ENCODE data around the gene SAMD4A.

The SAMD4A gene

DNA sequence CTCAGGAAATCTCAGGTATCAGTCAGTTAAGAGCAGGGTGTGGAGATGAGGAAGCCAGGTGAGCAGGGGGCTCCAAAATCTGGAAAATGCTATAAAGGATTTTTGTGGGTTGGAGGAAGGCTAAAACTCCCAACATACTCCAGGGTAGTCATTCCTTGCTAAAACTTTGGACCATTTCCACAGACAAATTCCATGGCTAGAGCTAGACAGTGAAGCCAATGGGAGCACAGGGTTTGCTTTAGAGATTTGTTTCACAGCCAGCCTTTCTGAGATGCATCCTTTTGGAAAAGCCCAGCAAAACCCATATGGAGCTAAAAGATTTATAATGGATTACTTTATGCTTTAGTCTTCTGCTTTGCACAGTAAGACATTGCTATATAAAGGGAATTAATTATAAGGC is 146.5 kb downstream of the SAMD4A start:
- Mint-ChIP-seq H3K9me3 (peaks cover 6% of the 10 kb centered on the region), H3K27me3 (ENCODE audit: low read depth) (peaks cover 22% of the 10 kb centered on the region), H3K36me3 (ENCODE audit: low read depth) (peaks cover 2% of the 10 kb centered on the region), H3K4me3 (no peak overlapping the region), H3K4me1 (ENCODE audit: low read depth) (peaks cover 13% of the 10 kb centered on the region), H3K27ac (no peak overlapping the region)
- no peak for DNase-seq (ENCODE audit: low spot score)

DNA sequence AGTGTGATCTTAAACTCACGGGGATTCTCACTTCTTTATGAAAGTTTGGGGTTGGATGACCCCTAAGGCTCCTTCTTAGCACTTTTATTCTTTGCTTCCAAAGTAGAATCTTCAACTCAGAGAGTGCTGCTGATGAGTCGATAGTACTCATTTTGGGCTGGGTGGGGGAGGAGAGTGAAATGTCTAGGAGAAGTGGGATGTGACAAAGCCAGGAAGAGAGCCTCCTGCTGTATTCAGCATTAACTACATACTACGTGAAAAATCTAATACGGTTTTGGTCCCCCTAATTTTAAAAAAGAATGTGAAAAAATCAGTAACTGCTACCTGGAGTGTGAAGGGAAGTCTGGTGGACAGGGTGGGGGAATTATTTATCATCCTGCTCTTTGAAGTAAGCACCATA is 148.3 kb downstream of the SAMD4A start:
- Mint-ChIP-seq H3K9me3 (peaks cover 6% of the 10 kb centered on the region), H3K4me1 (ENCODE audit: low read depth) (peaks cover 15% of the 10 kb centered on the region), H3K27ac (no peak overlapping the region), H3K36me3 (ENCODE audit: low read depth) (peaks cover 2% of the 10 kb centered on the region), H3K27me3 (ENCODE audit: low read depth) (peaks cover 25% of the 10 kb centered on the region), H3K4me3 (no peak overlapping the region)
- DNase-seq (ENCODE audit: low spot score) = no peak

DNA sequence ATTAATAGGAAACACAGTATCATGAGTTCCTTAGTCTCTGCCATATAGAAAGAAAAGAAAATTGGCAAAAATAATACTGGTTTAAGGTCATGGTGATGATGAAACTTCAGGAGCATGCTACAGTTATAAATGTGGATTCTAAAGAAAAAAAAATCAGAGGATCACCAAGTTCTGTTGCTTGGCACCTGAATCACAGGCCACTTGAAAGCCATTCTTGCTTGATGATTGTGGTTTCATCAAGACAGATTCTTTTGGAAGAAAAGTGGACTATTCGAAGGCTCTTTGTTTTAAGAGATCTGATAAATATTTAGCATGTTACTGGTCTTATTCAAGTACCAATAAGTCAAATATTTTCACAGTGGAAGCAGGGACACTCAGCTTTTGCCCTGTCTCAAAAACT is 148.9 kb downstream of the SAMD4A start:
- Mint-ChIP-seq H3K9me3 (peaks cover 6% of the 10 kb centered on the region), H3K4me3 (no peak overlapping the region), H3K27ac (no peak overlapping the region), H3K4me1 (ENCODE audit: low read depth) (peaks cover 17% of the 10 kb centered on the region), H3K36me3 (ENCODE audit: low read depth) (peaks cover 2% of the 10 kb centered on the region), H3K27me3 (ENCODE audit: low read depth) (peaks cover 26% of the 10 kb centered on the region)
- no peak for DNase-seq (ENCODE audit: low spot score)

DNA sequence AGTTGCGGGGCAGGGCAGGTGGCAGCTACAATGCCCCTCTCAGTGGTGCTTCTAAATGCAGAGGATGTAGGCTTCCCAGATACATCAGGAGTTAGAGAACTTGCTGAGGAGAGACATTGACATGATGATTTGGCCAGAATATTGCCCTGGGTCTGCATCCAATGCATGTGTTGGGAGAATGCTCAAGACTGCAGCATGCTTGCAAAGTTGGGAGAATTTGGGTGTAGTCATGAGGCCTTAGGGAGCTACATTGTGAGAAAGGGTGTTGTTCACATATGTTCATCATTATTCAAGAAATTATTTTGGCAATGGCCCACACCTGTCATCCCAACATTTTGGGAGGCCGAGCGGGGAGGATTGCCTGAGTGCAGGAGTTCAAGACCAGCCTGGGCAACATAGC is 149.9 kb downstream of the SAMD4A start:
- Mint-ChIP-seq H3K36me3 (ENCODE audit: low read depth) (no peaks in the 10 kb centered on the region), H3K9me3 (no peaks in the 10 kb centered on the region), H3K4me3 (no peak overlapping the region), H3K4me1 (ENCODE audit: low read depth) (peaks cover 15% of the 10 kb centered on the region), H3K27me3 (ENCODE audit: low read depth) (peaks cover 32% of the 10 kb centered on the region), H3K27ac (no peak overlapping the region)
- no peak for DNase-seq (ENCODE audit: low spot score)

DNA sequence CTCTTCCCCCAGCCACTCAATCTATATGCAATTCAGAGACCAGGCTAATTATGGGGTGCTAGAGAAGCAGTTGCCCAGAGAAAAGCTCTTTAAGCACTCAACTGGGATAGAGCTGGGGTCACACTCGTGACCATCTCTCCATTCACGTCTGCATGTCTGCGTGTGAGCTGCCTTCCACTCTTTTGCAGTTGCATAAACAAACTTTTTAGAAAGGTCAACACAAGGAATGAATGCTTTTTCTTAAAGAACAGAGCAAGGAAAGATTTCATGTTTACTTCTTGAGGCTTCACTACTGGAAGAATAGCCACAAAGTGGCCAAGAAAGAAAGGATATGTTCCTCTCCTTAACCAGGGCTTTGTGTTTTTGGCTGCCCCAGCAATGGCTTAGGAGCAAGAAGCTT is 151.1 kb downstream of the SAMD4A start:
- Mint-ChIP-seq H3K27me3 (ENCODE audit: low read depth) (peaks cover 36% of the 10 kb centered on the region), H3K4me1 (ENCODE audit: low read depth) (peaks cover 16% of the 10 kb centered on the region), H3K36me3 (ENCODE audit: low read depth) (no peaks in the 10 kb centered on the region), H3K4me3 (no peak overlapping the region), H3K9me3 (no peaks in the 10 kb centered on the region), H3K27ac (no peak overlapping the region)
- no peak for DNase-seq (ENCODE audit: low spot score)

DNA sequence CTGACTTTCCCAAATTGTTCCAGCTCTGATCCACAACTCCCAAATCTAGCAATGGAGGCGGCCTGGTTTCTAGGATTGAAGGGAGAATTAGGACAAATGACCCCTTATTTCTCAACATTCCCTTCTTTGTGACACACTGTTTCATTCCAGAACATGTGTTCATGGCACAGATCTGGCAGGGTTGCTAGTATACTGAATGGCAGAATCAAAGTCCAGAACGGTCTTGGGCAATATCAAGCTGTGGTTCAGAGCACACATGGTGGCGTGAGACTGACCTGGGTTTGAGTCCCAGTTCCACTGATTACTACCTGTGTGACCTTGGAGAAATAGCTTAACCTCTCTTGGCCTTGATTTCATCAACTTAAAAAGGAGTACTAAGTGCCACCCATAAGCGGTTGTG is 152.5 kb downstream of the SAMD4A start:
- Mint-ChIP-seq H3K36me3 (ENCODE audit: low read depth) (no peaks in the 10 kb centered on the region), H3K9me3 (no peaks in the 10 kb centered on the region), H3K27ac (no peak overlapping the region), H3K4me3 (no peak overlapping the region), H3K27me3 (ENCODE audit: low read depth) (peaks cover 36% of the 10 kb centered on the region), H3K4me1 (ENCODE audit: low read depth) (peaks cover 16% of the 10 kb centered on the region)
- no peak for DNase-seq (ENCODE audit: low spot score)

DNA sequence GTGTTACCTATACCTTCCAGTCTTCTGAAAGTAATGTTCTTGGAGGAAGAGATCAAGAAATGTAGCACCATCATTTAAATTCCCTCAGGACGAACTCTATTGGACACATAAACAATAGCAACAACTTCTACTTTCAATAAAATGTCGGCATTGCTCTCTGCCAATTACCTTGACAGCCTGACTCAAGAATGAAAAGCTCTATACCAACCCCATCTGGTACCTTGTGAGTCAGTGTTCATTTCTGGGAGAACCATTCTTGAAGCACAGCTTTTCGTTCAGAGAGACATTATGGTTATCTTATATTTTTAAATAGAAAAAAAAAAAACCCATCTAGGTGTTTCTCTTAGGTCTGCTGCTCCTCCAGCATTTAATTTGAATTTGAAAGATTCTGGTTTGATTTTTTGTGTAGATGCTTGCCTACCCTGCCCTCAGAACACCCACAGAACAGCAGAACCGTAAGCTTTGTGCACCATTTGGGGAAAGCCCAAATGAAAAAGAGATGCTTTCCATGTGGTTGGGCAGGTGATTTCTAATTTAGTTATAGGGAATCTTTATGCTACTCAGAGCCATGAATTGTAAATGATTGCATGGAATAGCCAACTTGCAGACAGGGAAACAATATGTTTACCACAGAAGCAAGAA is 156.0 kb downstream of the SAMD4A start:
- no peaks in the 10 kb centered on the region for H3K9me3 Mint-ChIP-seq
- H3K27me3 Mint-ChIP-seq (ENCODE audit: low read depth) = peaks cover 28% of the 10 kb centered on the region
- DNase-seq (ENCODE audit: low spot score) = no peak
- no peaks in the 10 kb centered on the region for H3K36me3 Mint-ChIP-seq (ENCODE audit: low read depth)
- H3K4me1 Mint-ChIP-seq (ENCODE audit: low read depth) = peaks cover 16% of the 10 kb centered on the region
- no peak overlapping the region for H3K27ac Mint-ChIP-seq
- H3K4me3 Mint-ChIP-seq = no peak overlapping the region

DNA sequence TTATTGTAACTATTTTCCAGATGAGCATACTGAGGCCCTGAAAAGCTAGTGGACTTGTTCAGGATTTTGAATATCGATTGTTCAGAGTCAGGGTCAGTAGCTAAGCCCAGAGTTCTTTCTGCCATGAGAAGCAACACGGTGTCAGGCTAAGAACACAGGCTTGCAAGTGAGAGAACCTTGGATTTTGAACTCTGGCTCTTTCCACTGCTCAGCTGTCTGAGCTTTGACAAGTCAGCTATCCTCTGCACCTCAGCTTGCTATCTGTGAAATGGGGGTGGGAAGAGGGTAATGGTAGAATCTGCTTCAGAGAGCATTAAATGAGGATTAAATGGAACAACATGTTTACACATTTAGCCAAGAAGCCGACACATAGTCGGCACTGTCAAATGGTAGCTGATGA is 157.2 kb downstream of the SAMD4A start:
- H3K36me3 Mint-ChIP-seq (ENCODE audit: low read depth) = no peaks in the 10 kb centered on the region
- H3K4me1 Mint-ChIP-seq (ENCODE audit: low read depth) = peaks cover 22% of the 10 kb centered on the region
- no peak overlapping the region for H3K27ac Mint-ChIP-seq
- H3K27me3 Mint-ChIP-seq (ENCODE audit: low read depth) = peaks cover 24% of the 10 kb centered on the region
- H3K9me3 Mint-ChIP-seq = no peaks in the 10 kb centered on the region
- no peak for DNase-seq (ENCODE audit: low spot score)
- no peak overlapping the region for H3K4me3 Mint-ChIP-seq

DNA sequence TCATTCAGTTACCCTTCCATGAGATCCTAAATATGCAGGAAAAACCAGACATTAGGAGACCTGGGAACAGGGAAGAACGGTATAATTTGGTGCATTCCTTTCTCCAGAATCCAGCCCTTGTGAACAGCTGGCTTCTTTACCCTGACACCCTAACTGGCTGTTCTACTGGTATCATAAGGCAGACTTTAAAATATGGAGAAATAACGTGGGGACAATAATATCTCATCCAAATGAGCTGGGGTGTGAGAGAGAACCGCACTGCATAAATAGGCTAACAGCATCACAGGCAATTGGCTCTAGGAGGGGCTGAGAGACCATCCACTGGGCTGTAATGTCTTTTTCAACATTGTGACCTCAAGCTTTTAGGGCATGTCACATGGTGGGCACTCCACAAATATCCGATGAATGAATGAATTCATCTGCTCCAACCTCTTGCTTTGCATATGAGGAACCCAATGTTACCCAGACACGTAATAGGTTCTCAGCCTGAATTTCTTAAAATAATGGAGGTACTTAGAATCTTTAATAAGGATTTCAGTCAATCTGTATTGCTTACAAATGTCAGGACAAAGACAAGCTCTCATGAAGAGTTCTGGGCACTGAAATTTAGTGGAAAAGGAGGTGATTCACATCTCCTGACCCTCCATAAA is 157.9 kb downstream of the SAMD4A start:
- no peak overlapping the region for H3K27ac Mint-ChIP-seq
- DNase-seq (ENCODE audit: low spot score) = no peak

DNA sequence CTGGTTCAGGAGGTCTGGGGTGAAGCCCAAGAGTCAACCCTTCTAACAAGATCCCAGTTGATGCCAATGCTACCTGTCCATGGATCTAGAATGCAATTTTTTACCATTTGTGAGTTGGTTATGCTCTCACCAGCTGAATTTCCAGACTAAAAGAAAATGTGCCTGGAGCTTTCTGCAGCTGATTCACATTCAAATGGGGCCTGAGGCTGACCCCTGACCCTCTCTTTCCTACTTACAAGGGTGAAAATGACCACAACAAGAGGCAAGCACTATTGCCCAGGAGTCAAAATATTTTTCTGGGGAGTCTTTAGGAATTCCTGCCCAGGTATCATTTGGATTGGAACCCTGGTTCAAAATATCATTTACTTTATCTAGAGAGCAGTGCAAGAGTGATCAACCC is 159.1 kb downstream of the SAMD4A start:
- Mint-ChIP-seq H3K9me3 (no peaks in the 10 kb centered on the region), H3K27me3 (ENCODE audit: low read depth) (peaks cover 21% of the 10 kb centered on the region), H3K4me1 (ENCODE audit: low read depth) (peaks cover 33% of the 10 kb centered on the region), H3K4me3 (no peak overlapping the region), H3K36me3 (ENCODE audit: low read depth) (no peaks in the 10 kb centered on the region), H3K27ac (no peak overlapping the region)
- DNase-seq (ENCODE audit: low spot score) = no peak

More for the DNA sequence above, 157.9 kb downstream of the SAMD4A start:
- Mint-ChIP-seq H3K27me3 (ENCODE audit: low read depth) (peaks cover 24% of the 10 kb centered on the region), H3K4me1 (ENCODE audit: low read depth) (peaks cover 28% of the 10 kb centered on the region), H3K36me3 (ENCODE audit: low read depth) (no peaks in the 10 kb centered on the region), H3K9me3 (no peaks in the 10 kb centered on the region), H3K4me3 (no peak overlapping the region)

DNA sequence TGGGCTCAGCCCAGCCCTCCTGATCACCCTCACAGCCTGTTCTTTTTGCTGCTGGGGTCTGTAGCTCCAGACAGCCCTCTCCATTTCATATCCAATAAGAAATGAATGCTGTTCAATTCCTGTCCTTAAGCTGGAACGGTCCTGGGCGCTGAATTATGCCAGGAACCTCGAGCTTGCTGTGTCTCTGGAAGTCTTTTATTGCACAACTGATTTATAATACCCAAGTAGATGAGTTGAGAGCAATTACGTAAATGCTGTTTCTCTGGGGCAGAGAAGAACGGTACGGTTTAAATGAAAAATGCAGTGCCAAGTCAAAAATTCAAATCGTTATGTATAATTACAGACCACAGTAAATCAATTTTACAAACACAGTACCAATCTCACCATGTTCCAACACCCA is 161.0 kb downstream of the SAMD4A start:
- Mint-ChIP-seq H3K4me3 (no peak overlapping the region), H3K27me3 (ENCODE audit: low read depth) (peaks cover 13% of the 10 kb centered on the region)

DNA sequence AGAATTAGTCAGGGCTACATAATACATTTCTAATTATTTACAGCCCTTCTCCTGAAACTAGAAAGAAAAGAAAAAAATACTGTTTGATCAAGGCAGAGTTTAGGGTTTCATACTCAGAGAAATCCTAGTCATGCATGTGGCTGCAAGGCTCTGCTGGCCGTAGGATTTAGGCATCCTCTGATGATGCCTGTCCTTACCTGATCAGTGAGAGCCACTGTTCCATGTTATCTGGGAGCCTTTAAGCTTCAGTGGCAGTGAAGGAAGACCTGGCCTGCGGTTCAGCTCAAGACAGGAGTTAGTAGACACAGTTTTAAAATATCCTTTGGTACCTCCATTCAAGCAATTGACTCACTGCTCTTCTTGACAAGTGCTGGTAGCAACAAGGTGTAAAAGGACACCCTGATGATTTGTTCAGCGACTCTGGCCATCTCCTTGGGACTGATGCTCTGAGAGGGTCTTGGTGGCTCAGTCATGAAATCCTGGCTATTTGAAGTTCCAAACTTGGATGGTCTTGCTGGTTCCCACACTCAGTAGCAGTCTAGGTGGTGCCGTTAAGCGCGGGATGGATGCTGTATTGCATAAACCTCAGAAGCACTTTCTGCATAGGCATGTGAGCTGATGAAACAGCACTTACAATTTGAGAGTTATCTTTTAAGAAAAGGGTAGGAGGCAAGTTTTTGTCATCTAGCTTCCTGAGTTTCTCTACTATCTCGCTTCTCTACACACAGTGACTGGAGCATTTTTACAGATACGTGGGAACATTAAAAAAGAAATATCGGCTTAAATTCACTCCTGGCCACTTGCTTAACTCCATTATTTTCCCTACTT is 162.0 kb downstream of the SAMD4A start:
- Mint-ChIP-seq H3K27ac (no peak overlapping the region), H3K4me3 (no peak overlapping the region), H3K4me1 (ENCODE audit: low read depth) (peaks cover 29% of the 10 kb centered on the region), H3K36me3 (ENCODE audit: low read depth) (no peaks in the 10 kb centered on the region), H3K27me3 (ENCODE audit: low read depth) (peaks cover 9% of the 10 kb centered on the region), H3K9me3 (no peaks in the 10 kb centered on the region)
- no peak for DNase-seq (ENCODE audit: low spot score)

More for the DNA sequence above, 161.0 kb downstream of the SAMD4A start:
- no peak for DNase-seq (ENCODE audit: low spot score)
- H3K4me1 Mint-ChIP-seq (ENCODE audit: low read depth) = peaks cover 25% of the 10 kb centered on the region
- no peak overlapping the region for H3K27ac Mint-ChIP-seq
- no peaks in the 10 kb centered on the region for H3K9me3 Mint-ChIP-seq
- no peaks in the 10 kb centered on the region for H3K36me3 Mint-ChIP-seq (ENCODE audit: low read depth)

DNA sequence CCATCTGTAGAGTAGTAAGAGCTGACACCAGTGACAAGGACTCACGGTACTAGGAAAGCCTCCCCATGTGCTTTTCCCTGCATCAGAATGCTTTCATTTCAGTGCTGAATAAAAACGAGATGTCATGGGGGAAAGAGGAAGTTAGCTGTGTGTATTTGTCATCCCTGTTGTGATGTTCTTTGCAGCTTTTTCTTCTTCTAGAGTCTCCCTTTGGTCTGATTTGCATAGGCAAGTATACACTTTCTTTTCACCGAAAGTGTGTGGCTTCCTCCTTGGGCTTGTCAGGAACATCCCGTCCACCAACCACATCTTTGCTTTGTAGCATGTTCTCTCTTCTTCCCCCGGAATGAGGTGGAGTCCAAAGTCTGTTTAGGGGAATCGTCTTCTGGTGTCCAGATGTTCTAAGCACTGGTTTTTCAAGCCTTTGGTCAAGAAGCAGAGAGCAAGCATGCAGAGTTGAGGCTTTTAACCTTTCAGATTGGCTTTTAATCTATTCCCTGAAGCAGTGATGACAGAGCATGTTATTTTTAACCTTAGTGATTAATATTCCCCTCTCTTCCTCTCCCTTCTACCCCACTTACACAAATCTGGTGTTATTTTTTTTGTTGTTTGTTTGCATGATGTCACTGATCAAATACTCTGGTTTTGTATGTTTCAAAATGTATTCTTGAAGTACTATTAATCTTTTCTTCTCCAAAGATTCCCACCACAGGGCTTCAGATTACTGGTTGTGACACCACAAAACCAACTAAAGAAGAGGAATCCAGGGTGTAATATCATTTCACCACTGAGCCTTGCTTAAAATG is 163.4 kb downstream of the SAMD4A start:
- Mint-ChIP-seq H3K9me3 (no peaks in the 10 kb centered on the region), H3K4me3 (peak overlapping the region; percentile 62), H3K4me1 (ENCODE audit: low read depth) (peaks cover 30% of the 10 kb centered on the region), H3K27ac (peak overlapping the region; percentile 64), H3K36me3 (ENCODE audit: low read depth) (no peaks in the 10 kb centered on the region), H3K27me3 (ENCODE audit: low read depth) (peaks cover 3% of the 10 kb centered on the region)
- DNase-seq (ENCODE audit: low spot score) = peak; percentile 74
